SW480 (cell line): ENCODE data around the gene BANP.
"Not testable (repeated sequence)": the region's sequence is repeated elsewhere in the genome, so short reads cannot be mapped to it uniquely, and the experiment has no call there.

Experiments
- DNase-seq: peaks from one replicate; pipeline ENCODE4 v3.0.0-alpha.2; 2016; ENCODE audit warnings: low spot score

BANP gene

DNA sequence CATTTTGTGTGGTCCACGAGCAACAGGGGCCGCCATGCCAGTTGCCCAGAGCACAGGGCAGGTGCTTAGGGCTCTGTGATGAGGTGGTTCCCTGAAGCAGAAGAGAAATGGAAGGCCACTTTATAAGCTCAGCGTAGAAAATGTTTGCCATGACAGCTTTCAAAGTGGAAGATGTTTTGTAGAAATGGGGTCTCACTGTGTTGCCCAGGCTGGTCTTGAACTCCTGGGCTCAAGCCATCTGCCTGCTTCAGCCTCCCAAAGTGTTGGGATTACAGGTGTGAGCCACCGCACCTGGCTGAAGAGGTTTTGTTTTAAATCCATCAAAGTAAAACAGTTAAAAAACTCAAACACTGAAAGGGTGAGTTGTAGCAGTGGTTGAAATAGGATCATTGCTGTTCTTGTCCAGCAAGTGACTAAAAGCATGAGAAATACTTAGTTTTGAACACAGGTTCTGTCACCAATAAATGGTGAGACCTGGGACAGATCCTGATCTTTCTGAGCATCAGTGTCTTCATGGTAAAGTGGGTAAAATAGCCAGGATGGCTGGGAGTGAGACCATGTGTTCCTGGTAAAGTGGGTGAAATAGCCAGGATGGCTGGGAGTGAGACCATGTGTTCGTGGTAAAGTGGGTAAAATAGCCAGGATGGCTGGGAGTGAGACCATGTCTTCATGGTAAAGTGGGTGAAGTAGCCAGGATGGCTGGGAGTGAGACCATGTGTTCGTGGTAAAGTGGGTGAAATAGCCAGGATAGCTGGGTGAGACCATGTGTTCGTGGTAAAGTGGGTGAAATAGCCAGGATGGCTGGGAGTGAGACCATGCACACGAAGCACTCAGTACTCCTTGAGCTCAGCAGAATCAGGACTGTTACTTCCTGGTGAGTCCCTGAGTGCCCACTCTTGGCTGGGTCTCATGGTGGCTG lies 46.0 kb downstream of the BANP start:
- no peak for DNase-seq

- DNase-seq, result not testable (repeated sequence)
These were observed 47.1 kb downstream of the BANP start for GRCh38 chr16:87998184-87998793.

DNA sequence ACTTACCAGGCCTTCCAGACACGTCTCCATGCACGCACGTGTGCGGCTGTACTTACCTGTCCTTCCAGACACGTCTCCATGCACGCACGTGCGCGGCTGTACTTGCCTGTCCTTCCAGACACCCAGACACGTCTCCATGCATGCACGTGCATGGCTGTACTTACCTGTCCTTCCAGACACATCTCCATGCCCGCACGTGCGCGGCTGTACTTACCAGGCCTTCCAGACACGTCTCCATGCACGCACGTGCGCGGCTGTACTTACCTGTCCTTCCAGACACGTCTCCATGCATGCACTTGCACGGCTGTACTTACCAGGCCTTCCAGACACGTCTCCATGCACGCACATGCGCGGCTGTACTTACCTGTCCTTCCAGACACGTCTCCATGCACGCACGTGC lies 47.8 kb downstream of the BANP start:
- DNase-seq, result not testable (repeated sequence)

DNA sequence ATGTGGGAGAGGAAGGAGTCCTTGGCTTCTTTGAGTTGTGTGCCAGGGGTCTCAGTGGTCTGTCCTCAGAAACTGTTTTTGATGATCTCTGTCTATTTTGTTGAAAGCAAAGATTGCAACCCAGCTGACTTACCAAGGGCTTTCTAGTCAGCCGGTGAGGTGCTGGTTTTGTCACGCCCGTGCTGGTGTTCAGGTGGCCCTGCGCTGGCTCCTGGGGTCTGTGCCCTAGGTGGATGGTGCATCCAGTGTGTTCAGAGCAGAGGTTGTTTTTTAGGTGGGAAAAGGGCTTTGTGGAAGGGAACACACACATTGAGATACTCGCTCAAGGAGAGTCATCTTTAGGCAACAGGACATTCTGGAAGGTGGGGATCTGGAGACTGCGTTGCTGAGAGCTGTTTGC lies 51.0 kb downstream of the BANP start:
- no peak for DNase-seq

DNA sequence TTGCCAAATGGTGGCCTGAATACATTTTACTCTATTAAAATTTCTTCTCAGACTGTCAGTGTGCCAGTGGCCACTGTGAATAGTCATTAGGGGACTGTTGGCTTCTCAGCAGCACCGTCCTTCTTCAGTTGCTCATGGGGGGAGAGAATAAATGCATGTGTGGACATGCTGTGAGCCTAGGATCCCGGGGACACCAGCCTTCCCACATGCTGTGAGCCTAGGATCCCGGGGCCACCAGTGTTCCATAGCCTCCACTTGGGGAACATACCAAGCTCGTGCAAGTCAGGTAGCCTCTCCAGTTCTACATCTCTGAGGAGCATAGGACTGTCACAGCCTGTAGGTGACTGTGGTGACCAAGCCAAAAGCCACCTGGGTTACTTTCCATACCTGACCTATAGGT lies 51.5 kb downstream of the BANP start:
- DNase-seq, result no peak

DNA sequence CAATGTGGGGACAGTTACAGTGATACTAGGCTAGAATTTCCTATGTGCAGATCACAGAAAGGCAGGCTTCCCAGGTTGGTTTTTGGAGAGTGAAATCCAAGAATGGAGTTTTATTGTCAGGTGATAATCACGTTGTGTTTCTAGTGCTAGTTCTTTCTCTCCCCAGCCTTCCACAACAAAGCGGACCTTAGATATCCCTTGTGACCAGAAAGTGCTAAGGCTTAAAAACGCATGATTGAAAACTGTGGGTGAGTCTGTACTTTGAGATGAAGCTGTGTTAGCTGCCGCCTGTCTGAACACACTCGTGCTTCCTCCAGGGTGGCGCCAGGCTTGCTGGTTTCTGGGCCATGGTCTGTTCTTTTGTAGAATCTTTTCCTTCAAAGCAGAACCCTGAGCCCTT lies 52.1 kb downstream of the BANP start:
- no peak for DNase-seq

- DNase-seq, result no peak
These were observed 52.5 kb downstream of the BANP start for GRCh38 chr16:88003736-88004135.

GRCh38 chr16:88004391-88004790 lies 53.2 kb downstream of the BANP start:
- no peak for DNase-seq

- no peak for DNase-seq
These were observed 53.9 kb downstream of the BANP start for GRCh38 chr16:88005181-88005581.

GRCh38 chr16:88005968-88006367 lies 54.7 kb downstream of the BANP start:
- DNase-seq, result no peak

GRCh38 chr16:88007321-88007731 lies 56.1 kb downstream of the BANP start:
- DNase-seq, result no peak

DNA sequence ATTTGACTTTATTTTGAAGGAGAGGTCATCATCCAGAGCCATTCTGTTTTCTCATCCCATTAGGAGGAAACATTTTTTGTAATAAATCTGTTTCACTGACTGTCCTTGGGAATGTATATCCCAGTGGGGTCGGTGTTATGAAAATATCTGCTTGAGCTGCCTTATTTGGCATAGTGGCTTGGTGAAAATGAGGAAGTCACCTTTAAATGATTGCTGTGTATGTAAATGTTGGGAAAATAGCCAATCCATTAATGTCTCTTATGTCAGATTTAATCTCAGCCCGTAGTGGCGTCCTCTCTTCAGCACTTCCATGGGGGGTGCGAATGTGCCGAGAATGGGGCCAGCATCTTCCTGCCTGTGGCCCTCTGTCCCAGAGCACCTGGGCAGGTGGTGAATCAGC lies 57.6 kb downstream of the BANP start:
- DNase-seq, result no peak

GRCh38 chr16:88009563-88010342 lies 58.5 kb downstream of the BANP start:
- no peak for DNase-seq

- no peak for DNase-seq
These were observed 59.2 kb downstream of the BANP start for GRCh38 chr16:88010343-88010967.

- no peak for DNase-seq
These were observed 59.8 kb downstream of the BANP start for GRCh38 chr16:88010968-88011483.

DNA sequence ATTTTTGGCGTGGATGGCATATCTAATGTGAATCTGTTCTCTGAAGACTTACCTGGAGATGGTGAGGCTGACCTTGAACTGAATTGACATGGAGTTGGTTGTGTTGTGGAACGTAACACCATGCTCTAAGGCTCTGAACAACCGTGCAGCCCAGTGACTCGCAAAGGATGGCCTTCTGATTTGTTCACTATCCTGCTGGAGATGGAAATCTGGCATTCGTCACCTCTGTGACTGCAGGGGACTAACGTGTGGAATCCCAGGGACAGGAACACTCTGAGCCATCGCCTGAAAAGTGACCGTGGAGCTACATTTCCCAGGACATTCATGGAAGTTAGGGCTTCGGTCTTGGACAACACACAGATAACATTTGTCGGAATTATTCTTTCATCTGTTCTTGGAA lies 61.1 kb downstream of the BANP start:
- DNase-seq, result no peak

GRCh38 chr16:88013091-88013609 lies 61.9 kb downstream of the BANP start:
- DNase-seq, result peak; percentile 16

DNA sequence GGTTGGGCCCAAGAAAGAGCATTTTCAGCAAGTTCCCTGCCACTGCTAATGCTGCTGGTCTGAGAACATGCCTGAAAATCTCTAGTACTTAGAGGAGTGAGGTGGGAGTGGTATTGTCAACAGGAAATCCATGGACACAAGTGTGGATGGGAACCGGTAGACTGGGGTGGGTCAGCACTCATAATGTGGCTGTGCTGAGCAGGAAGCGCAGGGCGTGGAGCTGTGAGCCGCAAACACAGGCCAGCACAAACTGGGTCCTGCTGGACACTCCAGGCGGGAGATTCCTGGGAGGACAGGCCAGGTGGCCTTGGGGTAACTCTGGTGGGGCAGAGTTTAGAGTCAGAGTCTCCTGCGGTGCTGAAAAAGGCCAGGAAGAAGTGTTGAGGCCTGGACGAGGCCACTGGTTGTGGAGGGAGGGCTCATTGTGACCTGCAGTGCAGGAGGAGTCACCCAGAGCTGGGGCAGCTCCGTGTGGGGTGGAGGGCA lies 62.6 kb downstream of the BANP start:
- DNase-seq, result no peak

DNA sequence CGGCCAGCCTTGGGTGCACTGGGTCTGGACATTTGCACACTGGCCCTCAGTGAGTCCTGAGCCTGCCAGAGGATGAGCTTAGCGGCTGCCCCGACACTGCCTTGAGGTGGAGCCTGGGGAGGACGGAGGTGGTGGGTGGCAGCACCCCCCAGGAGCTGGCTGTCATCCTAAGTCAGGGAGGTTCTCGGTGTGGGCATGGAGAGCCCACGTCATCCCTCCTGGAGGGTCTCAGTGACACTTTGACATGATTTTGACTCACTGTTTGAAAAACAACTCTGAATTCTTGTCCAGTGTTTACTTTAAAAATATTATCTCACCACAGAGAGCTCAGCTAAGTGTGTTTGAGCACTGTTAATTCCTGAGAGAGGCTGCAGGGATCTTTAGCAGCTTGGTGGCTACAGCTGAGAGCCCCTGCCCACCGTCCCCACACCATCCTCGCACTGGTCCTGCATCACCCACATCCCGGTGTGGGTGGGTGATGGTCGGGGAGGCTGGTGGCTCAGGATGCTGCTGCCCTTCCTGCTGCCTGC lies 63.1 kb downstream of the BANP start:
- DNase-seq, result no peak

DNA sequence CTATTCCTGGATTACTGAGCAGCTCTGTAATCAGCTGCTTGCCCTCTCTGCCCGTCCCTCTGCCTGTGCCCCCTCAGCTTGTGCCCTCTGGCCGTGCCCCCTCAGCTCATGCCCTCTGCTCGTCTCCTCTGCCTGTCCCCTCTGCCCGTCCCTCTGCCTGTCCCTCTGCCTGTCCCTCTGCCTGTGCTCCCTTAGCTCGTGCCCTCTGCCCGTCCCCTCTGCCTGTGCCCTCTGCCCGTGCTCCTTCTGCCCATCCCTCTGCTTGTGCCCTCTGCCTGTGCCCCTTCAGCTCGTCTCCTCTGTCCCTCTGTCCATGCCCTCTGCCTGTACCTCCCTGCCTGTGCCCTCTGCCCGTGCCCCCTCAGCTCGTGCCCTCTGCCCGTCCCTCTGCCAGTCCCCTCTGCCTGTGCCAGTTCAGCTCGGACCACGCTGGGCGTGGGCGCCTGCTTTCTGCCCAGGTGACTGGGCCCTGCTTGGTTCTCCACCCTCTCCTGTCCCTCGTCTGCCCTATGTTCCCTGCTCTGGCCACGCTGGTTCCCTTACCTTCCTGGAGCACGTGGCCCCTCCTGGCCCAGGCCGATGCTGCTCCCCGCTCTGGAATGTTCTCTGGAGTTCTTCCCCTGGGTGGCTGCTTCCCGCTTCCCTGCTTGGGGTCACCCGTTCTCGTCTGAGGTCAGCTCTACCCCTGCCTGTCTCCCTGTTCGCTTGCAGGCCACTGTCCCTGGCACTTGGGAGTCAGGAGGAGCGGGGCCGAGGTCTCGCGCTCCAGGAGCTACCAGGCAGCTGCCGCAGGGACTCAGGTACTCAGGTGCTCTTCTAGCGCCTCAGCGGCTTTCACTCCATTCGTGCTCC lies 63.9 kb downstream of the BANP start:
- no peak for DNase-seq

DNA sequence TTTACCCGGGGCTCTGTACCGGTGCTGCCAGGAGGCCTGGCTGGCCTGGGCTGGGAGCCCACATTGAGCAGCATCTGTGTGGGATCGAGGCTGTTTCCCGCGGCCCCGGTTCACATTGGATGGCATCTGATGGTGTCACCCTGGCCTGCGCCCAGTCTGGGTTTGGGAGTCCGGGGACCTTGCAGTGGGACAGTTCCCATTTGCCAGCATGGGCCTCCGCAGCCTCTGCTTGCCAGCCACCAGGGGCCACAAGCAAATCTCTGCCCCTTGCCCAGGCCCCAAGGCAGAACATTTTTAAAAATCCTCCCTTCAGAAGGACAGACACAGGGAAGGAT lies 64.5 kb downstream of the BANP start:
- no peak for DNase-seq
